C4-2B (cell line): Measurements from ENCODE around the gene CD19.

Experiments
- H3K27ac ChIP-seq: fragments of 450-650 bp; 2 replicates; pipeline ENCODE4 v1.5.1; 2017
- CTCF ChIP-seq: fragments of 450-650 bp; conservative IDR thresholded peaks from 2 replicates; pipeline ENCODE4 v1.5.1; 2017; ENCODE audit warnings: mild to moderate bottlenecking
- ZFX ChIP-seq: fragments of 450-650 bp; IDR thresholded peaks from 2 replicates; pipeline ENCODE4 v1.6.1; 2017

Gene CD19

GRCh38 chr16:28982949-28983348 is 51.2 kb downstream of the CD19 start:
- TF ChIP-seq ZFX (no peak), CTCF (no peak)

GRCh38 chr16:28983644-28984043 is 51.9 kb downstream of the CD19 start:
- no peak overlapping the region for H3K27ac ChIP-seq
- TF ChIP-seq ZFX (no peak), CTCF (no peak)

More at GRCh38 chr16:28982949-28983348, 51.2 kb downstream of the CD19 start:
- no peak overlapping the region for H3K27ac ChIP-seq

DNA sequence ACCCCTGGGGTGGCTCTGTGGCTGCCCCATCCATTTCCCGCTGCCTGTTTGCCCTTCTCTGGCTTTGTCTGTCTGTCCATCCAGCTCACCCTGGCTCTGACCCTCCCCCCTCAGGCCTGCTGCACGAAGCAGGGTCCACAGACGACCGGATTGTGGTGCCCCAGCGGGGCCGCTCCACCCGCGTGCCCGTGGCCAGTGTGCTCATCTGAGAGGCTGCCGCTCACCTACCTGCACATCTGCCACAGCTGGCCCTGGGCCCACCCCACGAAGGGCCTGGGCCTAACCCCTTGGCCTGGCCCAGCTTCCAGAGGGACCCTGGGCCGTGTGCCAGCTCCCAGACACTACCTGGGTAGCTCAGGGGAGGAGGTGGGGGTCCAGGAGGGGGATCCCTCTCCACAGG is 52.3 kb downstream of the CD19 start:
- H3K27ac ChIP-seq = no peak overlapping the region
- TF ChIP-seq ZFX = no peak
- no peak for TF ChIP-seq CTCF

GRCh38 chr16:28984619-28985135 is 52.9 kb downstream of the CD19 start, which contains the start of gene LAT:
TSS of gene LAT (plus strand) at chr16:28985052. CDS start at chr16:28985418, 366 bp downstream.
- TF ChIP-seq CTCF (no peak), ZFX (no peak)
- no peak within 1 kb of the TSS for H3K27ac ChIP-seq

- no peak for TF ChIP-seq ZFX
- TF ChIP-seq CTCF = no peak
- H3K27ac ChIP-seq = no peak overlapping the region
Measured at GRCh38 chr16:28985211-28986041, 53.7 kb downstream of the CD19 start.

GRCh38 chr16:28986046-28986445 is 54.3 kb downstream of the CD19 start:
- no peak for TF ChIP-seq CTCF
- no peak overlapping the region for H3K27ac ChIP-seq

DNA sequence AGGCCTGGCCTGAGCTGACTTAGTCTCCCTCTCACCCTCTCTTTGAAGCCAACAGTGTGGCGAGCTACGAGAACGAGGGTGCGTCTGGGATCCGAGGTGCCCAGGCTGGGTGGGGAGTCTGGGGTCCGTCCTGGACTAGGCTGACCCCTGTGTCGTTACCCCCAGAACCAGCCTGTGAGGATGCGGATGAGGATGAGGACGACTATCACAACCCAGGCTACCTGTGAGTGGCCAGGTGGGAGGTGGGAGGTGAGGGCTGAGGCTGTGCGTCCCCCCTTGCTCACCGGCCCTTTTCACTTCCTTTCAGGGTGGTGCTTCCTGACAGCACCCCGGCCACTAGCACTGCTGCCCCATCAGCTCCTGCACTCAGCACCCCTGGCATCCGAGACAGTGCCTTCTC is 54.7 kb downstream of the CD19 start:
- no peak overlapping the region for H3K27ac ChIP-seq

More for the DNA sequence above, 54.7 kb downstream of the CD19 start:
- no peak for TF ChIP-seq CTCF
- no peak for TF ChIP-seq ZFX
